Endometrial microvascular endothelial cells (primary cell): ENCODE measurements around the gene WDFY4. TPM values are rescaled to one million over a fixed set of nuclear protein-coding genes. Genes with fewer than 3 reads are reported as not detected.

ENCODE experiments used
- in situ Hi-C: cut with HindIII; loops from 2 replicates; pipeline ENCODE4 v1.10.0; 2017; ENCODE audit warnings: low sequenced_read_pairs, low pct_unique_long_range_greater_than_20kb; ENCODE audit errors: inconsistent ontology term
- total RNA-seq: library from RNA; depleted of rRNA; stranded (reverse); fragments of >200 nt; gene quantifications from one replicate; pipeline ENCODE4 v1.2.3, GENCODE V29; 2015; ENCODE audit errors: inconsistent ontology term

The WDFY4 gene
- total RNA-seq, 1 donor from 2014 or later: 13.4 TPM

GRCh38 chr10:48970654-48971053, 286.0 kb downstream of the WDFY4 start:
- in situ Hi-C loops: no loop called here

DNA sequence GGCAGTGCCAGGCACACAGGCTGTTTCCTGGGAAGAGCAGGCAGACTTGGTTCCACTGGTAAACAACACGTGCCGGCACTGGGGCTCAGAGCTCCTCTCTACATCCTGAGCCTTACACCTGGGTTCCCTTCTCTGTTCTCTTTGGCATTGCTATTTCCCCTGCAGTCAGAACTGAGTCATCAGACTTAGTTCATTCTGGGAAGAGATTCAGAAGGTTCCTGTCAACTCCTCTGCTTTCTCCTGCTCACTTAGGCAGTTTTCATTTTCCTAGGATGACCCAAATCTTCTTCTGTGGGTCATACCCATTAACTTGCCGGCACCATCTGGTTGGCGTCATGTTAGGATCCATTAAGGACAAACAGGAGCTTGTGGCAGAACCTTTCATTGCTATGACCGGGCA, 288.4 kb downstream of the WDFY4 start:
- in situ Hi-C loops: no loop called here

DNA sequence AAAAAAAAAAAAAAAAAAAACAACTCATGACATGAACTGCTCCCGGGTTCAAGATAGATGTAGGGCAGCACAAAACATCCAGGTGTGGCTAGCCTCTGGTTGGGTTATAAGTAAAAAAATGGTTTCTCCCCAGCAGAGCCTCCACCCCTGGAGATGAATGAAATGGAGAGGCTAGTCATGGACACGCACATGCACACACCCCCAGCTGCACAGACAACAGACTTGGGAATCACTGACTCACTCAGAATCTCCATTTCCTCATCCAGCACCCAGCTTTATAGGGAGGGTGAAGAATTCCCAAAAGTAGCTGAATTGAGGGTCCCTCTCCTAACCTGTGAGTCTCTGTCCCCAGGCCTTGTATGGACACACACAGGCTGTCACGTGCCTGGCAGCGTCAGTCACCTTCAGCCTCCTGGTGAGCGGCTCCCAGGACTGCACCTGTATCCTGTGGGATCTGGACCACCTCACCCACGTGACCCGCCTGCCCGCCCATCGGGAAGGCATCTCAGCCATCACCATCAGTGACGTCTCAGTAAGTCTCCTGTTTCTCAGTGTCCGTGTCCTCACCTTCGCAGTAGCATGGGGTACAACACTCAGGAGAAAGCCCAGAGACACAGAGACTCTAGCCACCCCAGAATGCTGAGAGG, 290.0 kb downstream of the WDFY4 start:
- in situ Hi-C loops: no loop called here

DNA sequence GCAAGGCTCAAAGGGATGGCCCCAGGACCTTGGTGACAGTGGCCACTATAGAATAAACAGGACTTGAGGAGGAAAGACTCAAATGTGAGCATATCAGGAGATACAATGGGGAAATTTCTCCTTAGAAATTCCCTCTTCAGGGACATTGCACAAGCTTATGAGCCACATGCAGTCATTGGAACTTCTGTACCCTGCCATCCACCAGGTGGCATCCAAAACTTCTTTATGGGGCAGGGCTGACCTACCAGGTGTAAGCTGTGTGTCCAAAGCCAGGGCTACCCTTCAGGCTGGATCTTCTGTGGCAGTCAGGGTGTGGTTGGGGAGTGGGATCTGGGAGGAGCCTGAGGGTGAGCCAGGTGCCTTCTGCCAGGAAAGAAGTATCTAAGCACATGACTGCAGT, 291.5 kb downstream of the WDFY4 start:
- in situ Hi-C loops: no loop called here

- in situ Hi-C loops: no loop called here
Observed at GRCh38 chr10:48978318-48978717, 293.6 kb downstream of the WDFY4 start.

DNA sequence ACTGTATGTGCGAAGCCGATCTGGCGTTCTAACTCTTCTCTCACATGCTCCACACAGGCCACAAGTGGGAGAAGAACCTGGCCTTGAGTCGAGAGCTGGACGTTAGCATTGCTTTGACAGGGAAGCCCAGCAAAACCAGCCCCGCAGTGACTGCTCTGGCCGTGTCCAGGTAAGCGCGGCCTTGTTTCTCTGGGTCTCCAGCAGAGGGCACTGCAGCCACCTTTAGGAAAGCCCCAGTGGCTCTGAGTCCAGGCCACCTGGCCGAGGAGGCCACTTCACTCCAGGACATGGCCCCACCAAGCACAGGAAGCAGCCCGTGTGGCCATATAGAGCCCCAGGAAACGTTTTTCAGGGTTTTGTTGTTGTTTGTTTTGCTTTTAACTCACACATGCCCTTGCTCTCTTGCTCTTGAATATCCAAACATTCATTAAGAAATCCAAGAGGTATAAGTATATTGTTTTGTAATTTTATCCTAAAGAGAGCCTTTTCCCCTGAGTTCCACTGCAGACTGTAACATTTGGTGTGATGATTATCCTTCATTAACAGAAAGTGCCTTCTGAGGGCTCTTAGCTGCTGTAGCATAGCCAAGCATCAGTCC, 296.7 kb downstream of the WDFY4 start:
- in situ Hi-C loops: no loop called here

- in situ Hi-C loops: no loop called here
Observed at GRCh38 chr10:48982584-48982983, 297.9 kb downstream of the WDFY4 start.

DNA sequence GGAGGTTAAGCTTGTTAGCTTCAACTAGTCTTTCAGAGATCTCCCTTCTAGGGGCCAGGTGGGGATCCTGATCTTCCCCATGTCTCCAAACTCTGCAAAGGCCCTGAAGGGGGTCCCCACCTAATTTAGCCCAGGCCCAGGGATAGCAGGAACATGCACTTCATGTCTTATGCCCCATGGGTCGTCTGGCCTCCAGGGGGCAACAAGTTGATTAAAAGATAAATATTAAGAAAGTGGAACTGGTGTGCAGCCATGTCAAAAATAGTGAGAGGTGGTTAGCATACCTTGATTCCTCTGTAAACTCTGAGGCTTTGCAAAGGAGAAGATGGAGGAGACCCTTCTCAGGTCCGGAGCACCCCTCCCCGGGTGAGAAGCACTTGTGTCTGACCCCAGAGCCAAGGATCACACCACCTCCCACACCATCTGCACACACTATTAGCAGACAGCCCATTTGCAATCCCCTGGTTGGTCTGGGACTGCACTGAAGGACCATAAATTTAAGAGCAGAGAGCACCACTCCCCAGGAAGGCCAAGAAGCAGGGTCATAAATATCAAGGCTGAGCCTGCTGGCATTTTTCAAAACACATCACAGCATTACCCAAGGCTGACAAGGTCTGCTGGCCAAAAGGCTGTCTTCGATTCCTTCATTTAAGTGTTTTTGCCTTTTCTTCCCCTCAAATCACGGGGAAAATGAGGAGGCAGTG, 299.1 kb downstream of the WDFY4 start:
- in situ Hi-C loops: no loop called here

- in situ Hi-C loops: no loop called here
Observed at GRCh38 chr10:48985621-48986158, 301.0 kb downstream of the WDFY4 start.

GRCh38 chr10:48990226-48990625, 305.6 kb downstream of the WDFY4 start:
- in situ Hi-C loops: no loop called here

- in situ Hi-C loops: no loop called here
Observed at GRCh38 chr10:48993627-48994026, 309.0 kb downstream of the WDFY4 start.

DNA sequence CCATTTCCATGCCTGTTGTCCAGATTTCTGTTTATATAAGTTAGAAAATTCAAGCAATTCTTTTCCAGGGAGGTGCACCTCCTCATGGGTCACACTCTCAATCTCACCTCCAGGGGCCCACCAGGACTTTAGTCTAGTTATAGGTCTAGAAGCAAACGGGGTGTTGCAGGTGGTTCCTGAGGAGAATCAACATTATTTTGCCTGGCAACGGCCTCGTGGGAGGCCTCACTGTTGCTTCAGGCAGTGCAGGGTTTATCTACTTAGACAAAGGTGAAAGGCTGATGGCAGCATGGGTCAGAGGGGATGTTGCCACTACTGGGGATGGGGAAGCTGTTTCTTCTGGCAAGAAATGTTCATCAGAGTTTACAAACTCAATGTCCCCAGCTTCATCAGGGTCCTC, 311.7 kb downstream of the WDFY4 start:
- in situ Hi-C loops: no loop called here

- in situ Hi-C loops: no loop called here
Observed at GRCh38 chr10:48999346-48999745, 314.7 kb downstream of the WDFY4 start.

GRCh38 chr10:49000437-49001398, 316.0 kb downstream of the WDFY4 start:
- in situ Hi-C loops: no loop called here

DNA sequence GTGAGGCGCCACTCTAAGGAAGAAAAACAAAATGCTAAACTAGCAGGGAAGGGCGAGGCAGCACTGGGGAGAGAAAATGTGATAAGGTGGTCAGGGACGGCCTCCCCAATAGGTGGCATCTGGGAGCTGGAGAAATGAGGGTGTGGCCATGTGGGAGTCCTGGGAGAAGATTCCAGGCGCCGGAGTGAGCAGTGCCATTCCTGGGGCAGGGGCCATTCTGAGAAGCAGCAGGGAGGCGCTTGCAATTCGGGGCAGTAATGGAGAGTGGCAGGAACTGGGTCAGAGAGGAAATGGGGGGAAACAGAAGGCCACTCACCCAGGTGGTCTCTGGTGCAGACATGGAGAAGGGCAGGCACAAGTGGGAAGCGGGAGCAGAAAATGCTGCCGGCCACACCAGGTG, 316.7 kb downstream of the WDFY4 start:
- in situ Hi-C loops: no loop called here

GRCh38 chr10:49001870-49002672, 317.4 kb downstream of the WDFY4 start:
- in situ Hi-C loops: no loop called here

DNA sequence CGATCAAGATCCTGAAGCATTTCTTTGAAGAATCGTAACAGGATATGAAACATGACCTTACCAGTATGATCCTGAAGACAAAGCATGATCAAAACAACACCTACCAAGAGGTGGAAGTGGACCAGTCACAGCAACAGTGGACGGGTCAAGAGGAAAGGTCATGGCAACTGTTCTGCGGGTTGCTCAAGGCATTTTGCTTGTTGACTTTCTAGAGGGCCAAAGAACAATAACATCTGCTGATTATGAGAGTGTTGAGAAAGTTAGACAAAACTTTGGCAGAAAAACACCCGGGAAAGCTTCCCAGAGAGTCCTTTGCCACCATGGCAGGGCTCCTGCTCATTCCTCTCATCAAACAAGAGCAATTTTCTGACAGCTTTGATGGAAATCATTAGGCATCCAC, 320.6 kb downstream of the WDFY4 start:
- in situ Hi-C loops: no loop called here

DNA sequence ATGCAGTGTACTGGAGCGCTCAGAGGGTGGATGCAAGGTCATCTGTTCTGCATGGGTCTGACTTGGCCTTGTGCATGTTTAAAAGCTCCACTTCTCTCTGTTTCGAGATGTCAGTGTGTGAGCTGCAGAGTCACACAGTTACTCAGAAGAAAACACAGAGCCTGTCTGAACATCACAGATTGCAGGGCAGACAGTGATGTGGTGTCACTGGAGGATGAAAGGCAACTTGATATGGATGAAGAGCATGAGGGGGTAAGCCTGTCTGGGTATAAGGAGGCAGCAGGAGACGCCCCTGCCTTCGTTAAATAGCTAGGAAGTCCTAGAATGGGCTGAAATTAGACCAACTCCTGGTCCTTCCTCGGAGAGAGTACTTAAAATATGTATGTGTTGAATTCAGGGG, 322.5 kb downstream of the WDFY4 start:
- in situ Hi-C loops: no loop called here
